Measurements from ENCODE around the gene FBXW8.

- TF ChIP-seq CTCF (IDR thresholded peaks at IDR 0.05) (no peak), EP300 (IDR thresholded peaks at IDR 0.05; ENCODE audit: low read depth) (no peak), POLR2A (IDR thresholded peaks at IDR 0.05) (no peak)
These were observed 29.3 kb upstream of the FBXW8 start, which contains the start of gene HRK for GRCh38 chr12:116881325-116881876.

Data from transverse colon (tissue), 3 donors.